Fibroblast of skin of scalp (primary cell): ENCODE results near the gene FARS2.

Experiments used
- DNase-seq: peaks from one replicate; pipeline ENCODE4 v3.0.0-alpha.2; 2013

The FARS2 gene

DNA sequence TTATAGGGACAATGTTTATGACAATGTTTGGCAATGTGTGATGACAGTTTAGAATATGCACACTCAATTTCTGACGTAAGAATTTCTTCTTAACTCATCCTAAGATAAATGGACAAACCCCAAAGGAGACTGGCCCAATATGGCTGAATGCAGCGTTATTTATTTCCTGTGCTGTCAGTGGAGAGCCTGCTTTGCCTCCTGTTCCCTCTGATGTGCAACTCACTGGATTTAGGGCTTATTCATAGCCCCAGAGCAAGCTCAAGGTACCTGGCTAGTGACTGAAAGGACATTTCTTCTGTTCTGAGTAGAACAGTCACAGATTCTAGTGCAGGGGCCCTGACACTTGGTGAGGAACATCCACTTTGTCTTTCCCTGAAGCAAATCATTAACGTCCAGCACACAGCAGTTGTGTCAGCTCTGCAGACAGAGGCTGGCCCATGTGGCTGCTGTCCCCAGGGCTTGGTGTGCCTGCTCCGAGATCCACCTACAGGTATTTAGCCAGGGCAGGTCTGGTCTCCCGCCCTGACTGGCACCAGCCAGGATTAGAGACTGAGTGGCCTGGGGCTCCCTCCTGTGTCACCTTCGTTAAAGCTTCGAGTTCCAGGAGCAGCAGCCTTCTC lies 64.8 kb downstream of the FARS2 start:
- no peak for DNase-seq

DNA sequence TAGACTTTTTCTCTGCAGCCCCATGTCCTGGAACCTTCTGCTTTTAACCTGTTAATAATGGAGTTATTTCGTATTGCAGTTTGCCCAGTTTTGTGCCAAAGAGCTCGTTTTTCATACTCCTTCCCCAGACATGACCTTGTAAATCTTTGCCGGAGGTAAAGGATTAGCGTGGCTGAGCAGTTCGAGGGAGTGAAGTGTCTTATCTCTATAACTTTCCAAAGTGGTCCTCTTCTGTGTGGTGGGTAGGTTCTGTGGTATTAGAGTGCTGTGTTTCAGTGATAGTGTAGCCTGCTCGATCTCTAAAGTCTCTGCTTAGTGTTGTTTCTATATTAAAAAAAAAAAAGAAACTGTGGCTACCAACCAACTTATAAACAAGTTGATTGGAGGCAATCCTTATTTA lies 67.5 kb downstream of the FARS2 start:
- DNase-seq, result no peak

DNA sequence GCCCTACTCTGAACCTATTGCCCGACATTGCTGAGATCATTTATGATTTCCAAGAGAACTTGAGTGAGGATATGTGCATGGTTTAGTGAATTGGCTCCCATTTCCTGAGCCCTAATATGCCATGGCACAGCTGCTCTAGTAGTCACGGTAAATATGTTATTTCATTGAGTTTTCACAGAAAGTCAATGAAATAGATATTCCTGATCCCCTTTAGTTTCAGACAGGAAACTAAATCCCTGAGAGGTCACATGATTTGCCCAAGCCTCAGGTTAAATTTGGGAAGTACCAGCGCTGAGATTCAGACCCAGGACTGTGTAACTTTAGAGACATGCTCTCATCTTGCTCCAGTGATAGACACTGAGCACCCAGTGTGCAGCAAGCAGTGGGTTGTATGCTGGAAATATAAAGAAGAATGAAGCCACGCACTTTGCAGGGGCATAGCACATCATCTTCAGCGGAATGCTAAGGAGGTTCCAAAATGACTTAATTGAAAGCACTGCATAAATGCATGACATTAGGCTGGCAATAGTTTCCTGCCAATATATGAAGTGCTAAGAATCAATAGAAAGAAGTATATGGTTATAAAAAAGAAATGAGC lies 70.6 kb downstream of the FARS2 start:
- DNase-seq, result no peak

DNA sequence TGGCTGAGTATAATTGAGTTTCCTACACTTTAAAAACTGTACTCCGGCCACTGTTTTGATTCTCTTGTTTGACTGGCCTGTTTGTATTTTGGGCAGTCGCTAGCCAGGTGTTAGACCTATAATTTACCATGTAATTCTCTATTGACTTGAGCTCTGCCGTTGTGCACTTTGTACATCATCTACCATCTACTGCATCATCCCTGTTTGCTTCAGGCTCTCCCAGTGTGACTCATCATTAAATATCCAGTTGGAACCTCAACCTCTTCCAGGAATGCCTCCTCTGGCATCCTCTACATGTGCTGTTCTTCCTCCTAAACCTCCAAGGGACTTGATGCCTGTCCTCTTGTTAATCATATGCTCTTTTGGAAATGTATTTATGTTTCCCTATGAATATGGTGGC lies 72.3 kb downstream of the FARS2 start:
- DNase-seq, result peak; percentile 76

DNA sequence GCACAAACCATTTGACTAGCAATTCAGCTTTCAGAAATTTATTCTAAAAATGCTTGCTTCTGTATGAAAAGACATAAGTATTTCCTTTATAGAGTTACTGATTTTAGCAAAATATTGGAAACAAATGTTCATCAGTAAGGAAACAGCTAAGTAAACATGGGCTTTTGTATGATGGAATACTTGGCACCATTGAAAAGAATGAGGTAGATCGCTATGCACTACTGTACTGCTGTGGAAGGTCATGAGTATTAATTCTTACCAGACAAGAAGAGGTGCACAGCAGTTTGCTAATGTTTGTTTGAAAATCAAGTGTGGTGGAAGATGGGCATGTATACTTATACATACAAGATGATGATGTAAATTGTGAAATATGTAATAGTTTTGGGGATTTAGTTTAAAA lies 73.0 kb downstream of the FARS2 start:
- DNase-seq, result peak; percentile 36

DNA sequence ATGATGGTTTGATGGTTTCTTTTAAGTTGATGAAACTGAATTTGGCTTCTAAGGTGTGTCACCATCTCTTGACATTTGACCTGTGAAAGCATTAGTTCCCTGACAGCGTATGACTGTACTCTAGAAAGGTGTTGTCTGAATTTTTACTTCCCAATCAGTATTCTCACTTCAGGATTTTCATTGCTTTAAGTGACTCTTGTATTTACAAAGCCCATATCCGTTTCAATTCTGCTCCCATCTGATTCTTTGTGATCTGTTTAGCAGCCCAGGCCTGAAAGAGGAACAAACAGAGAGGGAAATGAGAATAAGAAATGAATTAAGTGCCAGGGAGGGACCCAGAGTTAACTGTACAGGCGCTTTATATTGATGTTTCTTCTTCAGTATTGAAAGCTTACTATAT lies 73.7 kb downstream of the FARS2 start:
- DNase-seq, result no peak

DNA sequence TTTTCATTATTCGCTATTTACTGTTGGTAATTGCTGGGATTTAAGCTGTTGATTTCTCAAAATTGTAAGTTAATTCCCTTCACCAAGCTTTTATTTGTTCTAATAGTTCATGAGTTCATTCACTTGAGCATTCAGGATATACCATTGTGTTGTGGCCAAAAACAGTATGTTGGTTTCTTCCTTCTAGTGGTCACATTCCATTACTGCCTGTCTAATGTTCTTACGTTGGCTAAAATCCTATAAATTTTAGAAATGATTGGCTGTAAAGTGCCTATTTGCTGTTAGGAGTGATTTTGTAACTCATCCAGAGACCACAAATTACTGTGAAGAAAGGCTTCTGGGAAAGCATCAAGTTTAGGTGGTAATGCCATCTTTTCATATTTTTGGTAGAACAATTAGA lies 76.3 kb downstream of the FARS2 start:
- DNase-seq, result peak; percentile 67

DNA sequence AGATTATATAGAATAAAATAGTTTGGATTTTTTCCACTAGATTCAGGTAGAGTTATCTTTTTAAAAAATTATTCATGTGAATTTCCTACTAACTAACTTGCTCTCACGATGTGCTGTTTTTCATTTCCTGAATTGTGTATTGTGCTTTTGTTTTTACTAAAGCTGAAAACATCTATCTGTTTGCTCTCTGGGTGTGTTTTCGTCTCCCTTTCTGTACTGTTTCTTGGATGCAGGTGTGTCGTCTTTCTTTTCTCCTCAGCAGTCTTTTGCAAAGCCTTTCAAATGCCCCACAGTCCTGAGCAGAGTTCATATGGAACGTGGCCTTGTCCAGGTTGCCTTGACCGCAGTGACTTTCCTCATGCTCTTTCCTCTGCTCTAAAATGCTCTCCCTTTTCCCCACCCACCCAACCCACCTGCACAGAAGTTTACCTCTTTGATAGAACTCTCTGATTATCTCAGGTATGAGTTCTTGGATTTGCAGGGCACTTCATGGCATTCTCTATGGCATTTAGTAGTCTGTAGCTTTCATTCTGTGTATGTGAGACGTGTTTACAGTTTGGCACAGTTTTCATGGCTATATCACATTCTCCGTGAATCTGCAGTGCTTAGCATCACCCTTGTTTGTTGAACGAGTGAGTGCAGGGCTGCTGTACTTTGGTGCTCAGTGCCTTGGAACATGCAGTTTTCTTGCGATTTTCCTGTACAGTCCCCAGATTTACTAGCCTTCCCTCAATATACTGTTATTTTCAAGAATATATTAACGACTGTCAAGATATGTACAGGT lies 77.1 kb downstream of the FARS2 start:
- no peak for DNase-seq

DNA sequence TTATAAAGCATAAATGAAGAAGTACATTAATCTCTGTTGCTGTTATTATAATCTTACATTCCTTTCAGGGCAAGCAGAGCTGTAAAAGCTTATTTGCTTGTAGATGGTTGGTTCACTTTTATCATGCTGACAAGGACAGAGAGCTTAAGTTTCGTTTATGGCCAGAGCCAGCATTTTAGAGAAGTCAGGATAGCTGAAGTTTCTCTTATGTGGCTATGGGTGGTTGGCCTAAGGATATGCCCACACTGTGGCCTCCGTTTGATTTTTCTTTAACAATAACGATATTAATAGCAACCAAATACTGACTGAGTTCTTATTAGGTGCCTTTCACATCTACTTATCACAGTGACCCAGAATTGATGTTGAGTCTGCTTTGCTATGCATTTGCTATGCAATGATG lies 78.5 kb downstream of the FARS2 start:
- no peak for DNase-seq

DNA sequence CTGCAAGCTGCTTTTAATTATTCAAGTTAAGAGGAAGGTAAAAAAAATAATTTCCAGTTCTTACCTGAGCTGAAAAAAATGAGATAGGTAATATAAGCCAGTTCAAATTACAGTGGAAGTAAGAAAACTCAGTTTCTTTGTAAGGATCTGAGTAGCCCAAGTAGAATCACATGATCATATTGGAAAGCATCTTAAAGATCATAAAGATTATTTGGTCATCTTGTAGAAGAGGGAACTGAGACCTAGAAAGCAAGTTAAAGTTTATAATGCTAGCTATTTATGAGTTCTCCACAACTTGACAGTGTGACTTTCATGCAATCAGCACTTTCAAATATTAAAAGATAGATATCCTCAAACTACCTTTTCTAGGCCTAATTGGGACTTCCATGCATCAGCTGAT lies 80.5 kb downstream of the FARS2 start:
- DNase-seq, result no peak

DNA sequence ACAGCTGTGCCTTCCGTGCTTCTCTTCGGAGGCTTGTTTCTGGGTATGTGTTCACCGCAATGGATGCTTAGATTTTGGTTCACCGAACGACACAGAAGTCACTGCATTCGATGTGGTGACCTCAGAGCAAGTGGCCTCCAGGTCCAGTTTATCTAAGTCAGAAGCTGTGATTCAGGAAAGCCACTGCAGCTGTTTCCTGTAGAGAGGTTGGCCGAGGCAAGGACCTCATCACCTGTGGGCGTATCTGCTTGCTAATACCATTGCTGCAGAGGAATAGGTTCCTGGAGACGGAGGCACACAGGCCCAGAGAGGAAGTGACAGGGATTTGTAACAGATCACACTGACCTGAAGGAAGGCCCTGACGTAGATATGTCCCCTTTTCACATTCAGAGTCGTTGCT lies 82.7 kb downstream of the FARS2 start:
- DNase-seq, result no peak

DNA sequence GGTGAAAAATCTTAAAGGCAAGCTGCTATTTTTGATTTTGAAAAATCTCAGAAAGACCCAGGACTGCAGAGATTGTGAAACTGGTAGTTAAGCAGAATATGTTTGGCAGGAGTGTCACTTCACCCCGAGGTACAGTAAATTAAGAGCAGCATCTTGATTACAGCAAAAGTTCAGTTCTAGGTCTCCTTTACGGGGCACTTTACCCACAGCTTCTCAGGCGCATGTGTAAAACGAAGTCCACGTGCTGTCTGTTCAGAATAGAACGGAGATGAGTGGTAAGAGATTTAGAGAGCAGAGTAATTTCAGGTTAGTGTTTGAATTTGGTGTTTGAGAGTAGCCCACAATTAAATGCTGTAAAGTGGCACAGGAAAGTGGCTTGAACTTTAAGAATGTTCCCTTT lies 84.0 kb downstream of the FARS2 start:
- DNase-seq, result no peak

DNA sequence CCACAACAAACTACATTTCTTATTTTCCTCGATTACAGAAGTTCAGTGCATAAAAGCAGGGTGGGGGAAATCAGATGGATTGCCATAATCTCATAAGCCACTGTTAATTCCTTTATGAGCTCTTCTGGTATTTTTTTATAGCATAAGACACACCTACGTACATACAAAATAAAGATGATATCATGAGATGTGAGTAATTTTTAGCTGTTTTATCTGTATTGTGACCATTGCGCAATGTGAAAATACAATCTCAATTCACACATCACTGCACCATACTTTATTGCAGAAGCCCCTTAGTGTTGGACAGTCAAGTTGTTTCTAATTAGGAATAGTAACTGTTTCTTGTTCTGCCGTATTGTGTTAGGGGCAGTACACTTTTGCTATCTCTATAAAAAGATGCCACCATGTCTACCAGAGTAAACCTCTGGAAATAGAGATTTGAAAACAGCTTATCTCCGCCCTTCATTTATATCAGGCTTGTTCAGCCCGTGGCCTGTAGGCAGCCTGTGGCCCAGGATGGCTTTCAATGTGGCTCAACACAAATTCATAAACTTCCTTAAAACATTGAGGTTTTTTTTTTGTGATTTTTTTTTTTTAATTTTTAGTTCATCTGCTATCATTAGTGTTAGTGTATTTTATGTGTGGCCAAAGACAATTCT lies 90.4 kb downstream of the FARS2 start:
- DNase-seq, result no peak

DNA sequence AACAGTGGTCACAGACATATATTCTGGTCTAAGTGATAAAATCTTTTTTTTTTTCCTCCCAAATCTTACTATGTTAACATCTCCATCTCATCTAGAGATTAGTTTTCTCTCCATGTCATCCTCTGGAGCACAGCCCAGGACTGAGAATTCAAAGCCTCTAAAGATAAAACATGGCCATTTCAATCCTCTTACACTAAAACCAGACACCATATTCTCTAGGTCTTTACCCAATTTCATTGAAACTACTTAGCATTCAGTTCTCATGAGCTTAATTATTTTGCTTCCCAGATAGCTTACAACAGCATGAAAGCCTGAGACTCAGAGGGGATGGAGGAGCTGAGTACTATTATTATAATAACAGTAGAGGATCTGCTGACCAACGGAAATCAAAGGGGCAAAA lies 92.7 kb downstream of the FARS2 start:
- no peak for DNase-seq

DNA sequence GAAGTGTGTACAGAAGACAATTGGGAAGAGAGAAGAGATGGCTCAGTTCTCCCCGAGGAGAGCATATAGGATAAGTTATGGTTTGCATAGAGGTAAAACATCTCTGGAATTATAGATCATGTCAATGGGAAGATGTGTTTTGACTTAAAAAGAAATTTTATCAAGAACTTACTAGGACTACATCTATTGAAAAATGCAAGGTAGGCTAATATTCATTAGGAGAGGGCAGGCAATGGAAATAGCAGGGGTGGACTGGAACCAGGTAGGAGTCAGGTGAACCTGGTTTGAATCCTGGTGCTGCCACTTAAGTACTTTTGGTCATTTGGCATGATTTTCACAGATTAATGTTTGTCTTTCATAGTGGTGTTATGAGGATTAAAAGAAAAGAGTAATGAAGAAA lies 96.2 kb downstream of the FARS2 start:
- DNase-seq, result no peak

DNA sequence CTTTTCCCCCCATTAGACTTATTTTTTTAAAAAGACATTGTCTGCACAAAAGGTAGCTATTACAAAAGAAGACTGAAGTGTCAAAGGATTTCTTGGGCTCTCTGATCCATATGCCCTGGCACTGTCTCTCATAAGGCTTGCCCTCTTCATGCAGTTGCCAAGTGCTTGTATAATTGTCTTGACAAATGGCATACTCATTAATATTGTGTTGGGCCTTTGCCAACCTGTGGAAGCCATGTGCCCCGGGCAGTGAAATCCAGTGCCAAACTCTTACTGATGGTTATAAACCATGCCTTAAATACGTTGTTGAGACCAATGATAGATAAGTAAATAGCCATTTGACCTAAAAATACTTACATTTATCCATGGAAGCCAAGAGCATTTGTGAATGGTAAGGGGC lies 98.1 kb downstream of the FARS2 start:
- no peak for DNase-seq

DNA sequence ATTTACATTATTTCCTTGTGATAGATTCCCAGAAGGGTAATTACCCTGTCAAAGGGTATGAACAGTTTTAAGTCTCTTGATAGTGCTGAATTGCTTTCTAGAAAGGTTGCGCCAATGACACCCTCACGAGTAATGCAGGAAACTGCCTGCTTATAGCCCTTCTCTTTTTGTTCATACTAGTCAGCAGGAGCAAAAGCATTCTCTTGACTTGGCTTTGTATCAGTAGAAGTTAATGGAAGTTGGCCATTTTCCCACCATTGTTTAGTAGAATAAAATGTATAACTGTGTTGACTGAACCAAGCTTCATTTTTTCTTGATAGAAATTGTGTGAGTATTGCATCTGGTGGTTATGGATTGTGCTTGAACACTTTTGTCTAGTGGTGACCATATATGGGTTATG lies 100.1 kb downstream of the FARS2 start:
- DNase-seq, result no peak

DNA sequence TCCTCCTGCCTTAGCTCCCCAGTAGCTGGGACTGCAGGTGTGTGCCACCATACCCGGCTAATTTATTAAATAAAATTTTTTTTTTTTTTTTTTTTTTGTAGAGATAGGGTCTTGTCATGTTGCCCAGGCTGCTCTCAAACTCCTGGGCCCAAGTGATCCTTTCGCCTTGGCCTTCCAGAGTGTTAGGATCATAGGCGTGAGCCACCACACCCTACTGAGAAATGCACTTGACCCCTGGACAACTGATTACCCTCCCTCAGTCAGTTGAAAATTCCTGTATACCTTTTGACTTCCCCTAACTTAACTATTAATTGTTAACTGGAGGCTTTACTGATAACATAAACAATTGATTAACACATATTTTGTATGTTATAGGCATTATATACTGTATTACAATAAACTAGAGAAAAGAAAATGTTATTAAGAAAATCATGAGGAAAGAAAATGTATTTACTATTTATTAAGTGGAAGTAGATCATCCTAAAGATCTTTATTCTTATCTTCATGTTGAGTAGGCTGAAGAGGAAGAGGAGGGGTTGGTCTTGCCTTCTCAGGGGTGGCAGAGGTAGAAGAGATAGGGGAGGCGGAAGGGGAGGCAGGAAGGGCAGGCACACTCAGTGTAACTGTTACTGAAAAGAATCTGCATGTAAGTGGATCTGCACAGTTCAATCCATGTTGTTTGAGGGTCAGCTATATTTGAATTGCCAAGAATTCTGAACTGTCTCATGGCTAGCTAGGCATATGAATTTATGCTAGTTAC lies 104.3 kb downstream of the FARS2 start:
- no peak for DNase-seq

DNA sequence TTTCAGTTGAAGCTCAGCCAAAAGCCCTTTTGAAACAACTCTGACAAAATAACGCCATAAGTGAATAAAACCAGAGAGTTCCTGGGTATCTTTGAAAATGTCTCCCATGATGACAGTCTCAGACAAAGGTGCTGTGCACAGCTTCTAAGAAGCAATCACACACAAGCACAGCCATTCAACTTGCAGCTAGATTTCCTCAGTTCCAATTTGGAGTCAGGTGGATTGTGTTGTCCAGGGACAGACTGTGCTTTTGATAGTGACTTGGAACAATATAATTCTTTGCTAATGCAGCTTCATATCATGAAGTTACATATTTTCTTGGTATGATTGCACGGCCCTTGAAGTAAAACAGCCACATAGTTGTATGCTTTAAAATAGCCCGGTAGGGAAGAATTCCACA lies 105.6 kb downstream of the FARS2 start:
- no peak for DNase-seq

DNA sequence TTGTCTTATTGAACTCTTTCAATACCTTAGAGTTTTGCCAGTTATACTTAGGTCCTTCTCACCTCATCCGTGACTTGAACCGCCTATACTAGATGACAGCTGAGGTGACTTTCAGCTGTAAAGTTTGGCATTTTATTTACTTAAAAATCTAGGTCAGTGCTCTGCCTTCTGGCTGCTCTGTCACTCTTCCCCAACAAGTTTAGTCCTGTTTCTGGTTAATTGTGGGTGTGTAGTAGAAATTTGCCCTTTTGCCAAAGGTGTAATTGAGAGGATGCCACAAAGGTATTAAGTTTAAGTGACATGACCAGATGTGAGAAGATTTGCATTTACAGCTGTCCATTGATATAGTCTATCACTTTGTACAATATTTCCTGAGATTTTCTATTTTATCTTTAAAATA lies 106.2 kb downstream of the FARS2 start:
- no peak for DNase-seq

DNA sequence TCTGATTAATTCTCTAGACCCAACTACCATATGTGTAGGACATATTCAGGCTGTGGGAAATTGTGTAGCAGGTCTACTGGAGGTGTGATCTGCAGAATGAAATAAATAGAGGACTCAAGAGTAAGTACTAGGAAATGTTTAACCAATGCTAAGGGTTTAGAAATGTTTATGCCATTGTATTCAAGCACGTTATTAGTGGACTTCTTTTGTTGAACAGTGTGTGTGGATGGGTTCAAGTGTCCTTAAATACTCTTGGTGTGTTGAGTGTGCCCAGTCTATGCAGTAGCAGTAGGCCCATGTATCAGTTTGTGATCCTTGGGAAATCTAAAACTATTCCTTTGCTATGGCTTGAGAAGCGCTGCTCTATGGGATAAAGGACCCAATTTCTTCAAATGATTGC lies 112.1 kb downstream of the FARS2 start:
- DNase-seq, result no peak

DNA sequence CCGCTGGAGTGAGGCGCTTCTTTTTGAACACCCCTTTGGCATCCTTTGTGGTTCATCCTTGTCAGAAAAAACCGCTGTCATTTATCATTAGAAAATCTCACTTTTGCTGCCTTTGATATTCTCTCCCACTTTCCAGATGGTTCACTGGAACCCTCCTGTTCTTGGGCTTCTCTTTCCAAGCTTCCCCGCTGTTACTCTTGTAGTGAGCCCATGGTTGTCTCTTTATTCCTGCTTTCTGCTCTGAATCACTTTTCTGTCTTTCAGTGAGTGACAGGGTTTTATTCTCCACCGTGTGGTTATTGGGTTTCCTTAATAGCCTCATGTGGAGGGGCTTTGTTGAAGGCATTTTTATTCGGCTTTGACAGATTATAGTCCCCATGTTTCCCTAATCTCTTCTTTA lies 117.0 kb downstream of the FARS2 start:
- DNase-seq, result no peak

DNA sequence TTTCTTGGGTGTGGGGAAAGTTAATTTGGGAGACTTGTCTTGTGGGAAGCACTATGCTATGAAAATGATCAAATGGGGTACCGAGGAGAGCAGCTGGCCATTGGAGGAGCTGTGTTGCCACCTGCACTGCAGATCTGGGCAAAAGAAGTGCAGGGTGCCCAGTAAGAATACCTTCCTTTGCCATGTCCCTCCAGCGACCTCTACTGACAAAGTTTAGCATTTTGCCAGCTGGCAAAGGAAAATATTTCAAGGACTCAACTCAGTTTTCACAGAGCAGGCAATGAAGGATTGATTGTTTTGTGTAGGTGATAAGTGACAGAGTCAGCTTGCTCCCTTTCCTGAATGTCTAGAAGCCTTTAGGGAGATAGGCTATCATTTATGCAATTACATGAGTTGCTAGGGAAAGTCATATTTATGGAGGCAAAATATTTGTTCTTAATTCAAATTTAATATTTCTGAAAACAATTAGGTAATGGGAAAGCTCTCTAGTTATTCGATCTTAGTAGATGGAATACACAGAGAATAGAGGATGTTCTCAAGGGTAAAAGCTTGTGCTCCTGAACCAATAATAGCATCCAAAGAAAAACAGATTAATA lies 118.4 kb downstream of the FARS2 start:
- DNase-seq, result peak; percentile 28
